Measurements from ENCODE around the gene KAT6B.
A peak's percentile ranks its signal among the peaks of the same experiment; 100 is the strongest.

KAT6B gene

DNA sequence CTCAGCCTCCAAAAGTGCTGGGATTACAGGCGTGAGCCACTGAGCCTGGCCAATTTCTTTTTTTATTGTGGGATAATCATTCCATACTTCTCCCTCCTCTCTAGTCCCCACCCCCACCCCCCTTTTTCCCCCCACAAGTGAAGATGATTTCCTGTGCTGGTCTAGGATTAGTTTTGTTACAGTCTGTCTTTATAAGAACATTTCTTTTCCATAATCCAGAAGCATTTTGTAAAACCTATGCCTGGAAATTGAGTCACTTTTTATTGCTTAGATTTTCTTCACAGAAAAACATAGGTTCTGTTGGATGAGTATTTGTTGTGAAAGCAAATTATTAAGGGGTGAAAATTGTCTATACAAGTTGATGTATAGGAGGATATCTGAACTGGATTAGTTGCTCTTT lies 98.9 kb downstream of the KAT6B start:
- TF ChIP-seq, protein P1, sequence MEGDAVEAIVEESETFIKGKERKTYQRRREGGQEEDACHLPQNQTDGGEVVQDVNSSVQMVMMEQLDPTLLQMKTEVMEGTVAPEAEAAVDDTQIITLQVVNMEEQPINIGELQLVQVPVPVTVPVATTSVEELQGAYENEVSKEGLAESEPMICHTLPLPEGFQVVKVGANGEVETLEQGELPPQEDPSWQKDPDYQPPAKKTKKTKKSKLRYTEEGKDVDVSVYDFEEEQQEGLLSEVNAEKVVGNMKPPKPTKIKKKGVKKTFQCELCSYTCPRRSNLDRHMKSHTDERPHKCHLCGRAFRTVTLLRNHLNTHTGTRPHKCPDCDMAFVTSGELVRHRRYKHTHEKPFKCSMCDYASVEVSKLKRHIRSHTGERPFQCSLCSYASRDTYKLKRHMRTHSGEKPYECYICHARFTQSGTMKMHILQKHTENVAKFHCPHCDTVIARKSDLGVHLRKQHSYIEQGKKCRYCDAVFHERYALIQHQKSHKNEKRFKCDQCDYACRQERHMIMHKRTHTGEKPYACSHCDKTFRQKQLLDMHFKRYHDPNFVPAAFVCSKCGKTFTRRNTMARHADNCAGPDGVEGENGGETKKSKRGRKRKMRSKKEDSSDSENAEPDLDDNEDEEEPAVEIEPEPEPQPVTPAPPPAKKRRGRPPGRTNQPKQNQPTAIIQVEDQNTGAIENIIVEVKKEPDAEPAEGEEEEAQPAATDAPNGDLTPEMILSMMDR (IDR thresholded peaks at IDR 0.05): no peak
- Histone ChIP-seq H3K4me3 (no peak overlapping the region), H3K27ac (peak overlapping the region; percentile 29 to 67)
- no peak for DNase-seq (ENCODE audit: low spot score)

DNA sequence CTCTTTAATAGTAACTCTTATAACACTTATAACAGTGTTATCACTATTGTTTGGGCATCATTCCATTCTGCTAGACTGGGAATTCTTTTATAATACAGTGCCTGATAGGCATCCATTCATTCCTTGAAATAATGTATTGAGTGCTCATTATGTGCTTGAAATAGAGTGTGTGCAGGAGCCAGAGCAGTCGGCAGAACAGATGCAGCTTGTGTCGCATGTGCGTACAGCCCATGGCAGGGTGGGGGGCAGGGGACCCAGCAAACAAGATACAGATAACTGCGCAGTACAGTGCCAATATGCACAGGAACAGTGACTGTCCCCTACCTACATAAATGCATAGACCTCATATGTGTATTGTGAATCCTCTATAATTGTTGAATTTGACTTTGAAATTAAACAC lies 99.3 kb downstream of the KAT6B start:
- Histone ChIP-seq H3K27ac (no peak overlapping the region), H3K4me3 (no peak overlapping the region)
- TF ChIP-seq, protein P1 (IDR thresholded peaks at IDR 0.05): no peak
- no peak for DNase-seq (ENCODE audit: low spot score)

DNA sequence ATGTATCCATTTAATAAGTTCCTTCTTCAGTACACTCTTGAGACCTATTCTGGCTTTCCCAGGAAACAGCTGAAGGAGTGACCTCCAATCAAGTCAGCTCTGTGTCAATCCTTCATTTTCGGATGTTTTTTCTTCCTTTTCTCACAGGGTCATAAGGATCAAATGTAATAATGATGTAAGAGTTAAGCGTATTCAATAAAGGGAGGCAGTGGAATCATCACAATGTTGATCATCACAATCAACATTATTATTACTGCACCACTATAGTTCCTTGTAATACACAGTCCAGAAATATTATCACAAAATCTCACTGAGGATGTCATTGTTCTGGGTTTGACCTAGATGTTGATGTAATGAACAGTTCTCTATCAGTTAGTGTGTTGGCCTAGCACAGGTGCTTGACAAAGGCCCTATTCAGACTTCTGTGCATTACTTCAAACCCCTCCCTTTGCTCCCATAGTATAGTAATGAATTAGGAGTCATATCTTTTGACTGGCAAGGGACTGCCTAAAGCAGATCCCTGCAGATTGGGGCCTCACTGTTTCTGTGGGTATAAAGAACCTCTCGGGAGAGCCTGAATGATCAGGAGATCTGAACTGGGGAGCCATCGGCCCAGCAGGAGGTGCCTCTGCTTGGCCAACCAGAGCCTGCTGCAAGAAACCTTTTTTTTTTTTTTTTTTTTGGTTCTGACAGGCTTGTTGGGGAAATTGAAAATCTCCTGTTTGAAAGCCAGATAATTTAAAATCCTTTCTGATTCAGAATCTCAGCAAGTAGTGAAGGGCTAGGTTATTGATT lies 100.6 kb downstream of the KAT6B start:
- Histone ChIP-seq H3K27ac (peak overlapping the region; percentile 42 to 61), H3K4me3 (no peak overlapping the region)
- TF ChIP-seq, protein P1 (IDR thresholded peaks at IDR 0.05): no peak
- no peak for DNase-seq (ENCODE audit: low spot score)

DNA sequence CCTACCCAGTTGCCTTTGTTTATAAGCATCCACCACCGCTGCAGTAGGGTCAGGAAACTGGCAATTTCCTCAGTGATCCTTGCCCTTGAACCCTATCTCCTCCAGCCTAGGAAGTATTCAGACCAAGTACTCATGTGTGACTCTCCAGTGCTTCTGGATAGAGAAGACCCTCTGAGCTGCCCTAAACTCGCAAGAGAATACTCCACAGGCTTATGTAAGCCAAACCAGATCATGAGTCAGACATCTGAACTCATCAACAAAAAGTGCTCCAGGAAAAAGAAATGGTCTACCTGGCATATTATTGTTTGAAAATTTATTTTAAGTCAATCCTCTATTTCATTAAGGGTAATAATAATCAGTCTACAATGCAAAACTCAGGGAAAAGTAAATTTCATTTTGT lies 101.3 kb downstream of the KAT6B start:
- TF ChIP-seq, protein P1 (IDR thresholded peaks at IDR 0.05): no peak
- peak overlapping the region; percentile 42 to 61 for H3K27ac ChIP-seq
- DNase-seq (ENCODE audit: low spot score): no peak
- no peak overlapping the region for H3K4me3 ChIP-seq

DNA sequence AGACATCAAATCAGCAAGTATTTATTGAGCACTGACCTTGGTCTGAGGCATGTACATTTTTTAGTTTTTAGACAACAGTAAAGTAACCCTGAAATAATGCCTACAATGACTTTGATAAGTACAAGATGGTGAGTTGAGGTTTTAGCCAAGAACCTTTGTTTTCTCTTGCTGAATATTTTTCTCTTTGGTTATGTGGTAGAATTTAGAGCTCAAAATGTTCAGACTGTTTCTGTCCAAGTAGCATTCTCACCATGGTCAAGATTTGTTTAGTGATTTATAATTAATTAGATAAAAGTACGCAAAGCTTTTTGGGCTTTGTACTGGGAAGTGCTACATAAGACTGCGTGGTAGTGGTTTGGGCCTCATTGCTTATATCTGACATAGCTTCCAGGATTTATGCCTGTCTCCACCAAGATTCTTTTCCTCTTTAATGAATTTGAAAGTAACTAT lies 102.4 kb downstream of the KAT6B start:
- peak overlapping the region; percentile 43 to 61 for H3K27ac ChIP-seq
- H3K4me3 ChIP-seq: no peak overlapping the region
- TF ChIP-seq, protein P1 (IDR thresholded peaks at IDR 0.05): no peak
- no peak for DNase-seq (ENCODE audit: low spot score)

DNA sequence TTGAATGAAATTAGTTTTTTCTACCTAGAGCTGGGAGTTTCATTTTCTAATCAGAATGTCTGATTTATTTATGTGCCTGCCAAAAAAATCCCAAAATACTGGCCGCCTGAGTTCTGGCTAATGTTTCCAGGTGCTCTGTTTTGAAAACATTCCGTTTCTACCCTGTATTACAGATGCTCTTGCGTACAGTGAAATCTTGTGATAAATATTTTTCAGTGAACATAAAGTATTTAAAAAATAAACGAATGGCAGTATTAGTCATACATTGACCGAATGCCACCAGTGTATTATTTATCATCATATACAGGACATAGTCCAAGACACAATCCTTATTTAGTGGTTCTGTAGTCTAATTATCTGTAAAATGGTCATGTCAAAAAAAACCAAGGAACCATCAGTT lies 102.8 kb downstream of the KAT6B start:
- Histone ChIP-seq H3K4me3 (no peak overlapping the region), H3K27ac (peak overlapping the region; percentile 43 to 61)
- TF ChIP-seq, protein P1 (IDR thresholded peaks at IDR 0.05): no peak
- DNase-seq (ENCODE audit: low spot score): no peak

DNA sequence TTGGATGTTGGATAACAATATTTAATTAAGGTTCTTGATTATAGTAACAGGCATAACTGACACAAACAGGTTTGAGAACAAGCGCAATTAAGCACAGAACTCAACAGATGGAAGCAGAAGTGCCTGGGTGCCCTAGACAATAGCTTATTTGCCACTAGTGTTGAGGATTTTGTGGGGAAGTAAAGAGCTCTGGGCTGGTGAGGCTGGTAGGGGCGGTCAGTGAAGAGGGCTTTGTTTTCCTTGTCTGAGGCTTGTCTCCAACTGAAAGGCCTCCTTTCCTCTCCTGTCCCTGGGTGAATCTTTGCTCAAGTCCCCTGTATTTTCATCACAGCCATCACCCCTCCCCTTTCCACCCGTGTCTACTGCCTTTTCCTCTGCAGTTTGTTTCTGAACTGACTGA lies 104.6 kb downstream of the KAT6B start:
- Histone ChIP-seq H3K4me3 (no peak overlapping the region), H3K27ac (no peak overlapping the region)
- TF ChIP-seq, protein P1 (IDR thresholded peaks at IDR 0.05): no peak
- no peak for DNase-seq (ENCODE audit: low spot score)

Measured in coronary artery (tissue), 2 donors.